Smooth muscle cell (in vitro differentiated cells): ENCODE results near the gene CRYBG3. TPM values are rescaled to one million over a fixed set of nuclear protein-coding genes. Genes with fewer than 3 reads are reported as not detected.

ENCODE experiments used
- DNase-seq: peaks from one replicate; lab custom pipeline; 2025; ENCODE audit not compliant: unreplicated experiment; lab: John Stamatoyannopoulos, UW
- H2AFZ ChIP-seq: fragments of 200-600 bp; sonication (generic); 2 replicates; pipeline ENCODE4 v1.6.0; 2016; ENCODE audit warnings: antibody characterized with exemption, low read depth, mild to moderate bottlenecking
- H3F3A ChIP-seq: fragments of 200-600 bp; sonication (generic); 2 replicates; pipeline ENCODE4 v1.6.0; 2017; ENCODE audit warnings: antibody characterized with exemption, low read depth
- H3K27ac ChIP-seq: fragments of 200-600 bp; sonication (generic); 2 replicates; pipeline ENCODE4 v1.5.1; 2016; ENCODE audit warnings: low read depth, mild to moderate bottlenecking
- H3K27me3 ChIP-seq: fragments of 200-600 bp; sonication (generic); 2 replicates; pipeline ENCODE4 v1.6.1; 2016; ENCODE audit warnings: low read depth, mild to moderate bottlenecking
- H3K36me3 ChIP-seq: fragments of 200-600 bp; sonication (generic); 2 replicates; pipeline ENCODE4 v1.5.1; 2016; ENCODE audit warnings: low read depth
- H3K4me1 ChIP-seq: fragments of 200-600 bp; sonication (generic); 2 replicates; pipeline ENCODE4 v1.5.1; 2016; ENCODE audit warnings: low read depth
- H3K4me2 ChIP-seq: fragments of 200-600 bp; sonication (generic); 2 replicates; pipeline ENCODE4 v1.6.0; 2016; ENCODE audit warnings: mild to moderate bottlenecking
- H3K4me3 ChIP-seq: fragments of 200-600 bp; sonication (generic); 2 replicates; pipeline ENCODE4 v1.5.1; 2016; ENCODE audit warnings: mild to moderate bottlenecking
- H3K79me2 ChIP-seq: fragments of 200-600 bp; sonication (generic); 2 replicates; pipeline ENCODE4 v1.6.0; 2016; ENCODE audit warnings: low read depth, mild to moderate bottlenecking
- H3K9ac ChIP-seq: fragments of 200-600 bp; sonication (generic); 2 replicates; pipeline ENCODE4 v1.6.0; 2016; ENCODE audit warnings: low read depth
- H3K9me3 ChIP-seq: fragments of 200-600 bp; sonication (generic); replicated peaks from 2 replicates; pipeline ENCODE4 v1.5.1; 2016; ENCODE audit warnings: low read depth
- H4K20me1 ChIP-seq: fragments of 200-600 bp; sonication (generic); 2 replicates; pipeline ENCODE4 v1.6.0; 2016; ENCODE audit warnings: low read depth
- CTCF ChIP-seq: fragments of 200-600 bp; sonication (generic); IDR thresholded peaks from 2 replicates; pipeline ENCODE4 v1.5.1; 2017; ENCODE audit warnings: borderline replicate concordance, mild to moderate bottlenecking, antibody characterized with exemption; ENCODE audit not compliant: insufficient read depth, poor library complexity, severe bottlenecking
- WGBS: methylation state at CpG from one replicate; pipeline ENCODE4 v1.1.7; 2016; ENCODE audit warnings: low lambda C conversion rate; 5-methylcytosine and 5-hydroxymethylcytosine counted together
- polyA plus RNA-seq: library from polyadenylated mRNA; unstranded; fragments of >200 nt; fragmentation: Nextera tagmentation; extraction: Ambion mirVana; gene quantifications from 2 replicates; pipeline ENCODE4 v1.2.1, GENCODE V29; 2016
- total RNA-seq: library from RNA; depleted of rRNA; stranded (reverse); fragments of >200 nt; gene quantifications from 2 replicates; pipeline ENCODE4 v1.2.3, GENCODE V29; 2014

The CRYBG3 gene
- total and polyA plus RNA-seq, 2 experiments from 2014 or later: 1.5 to 17.0 TPM

- H3K9ac ChIP-seq: no peak overlapping the region
- H3F3A ChIP-seq: no peaks in the 10 kb centered on the region
- WGBS: 96% methylated on average over 1 of the region's 1 CpG
- TF ChIP-seq CTCF: no peak
- peaks cover 9% of the 10 kb centered on the region for H3K79me2 ChIP-seq
- H3K27ac ChIP-seq: no peak overlapping the region
- H3K27me3 ChIP-seq: peaks cover 5% of the 10 kb centered on the region
- H2AFZ ChIP-seq: no peak overlapping the region
- no peaks in the 10 kb centered on the region for H3K9me3 ChIP-seq
- H3K4me2 ChIP-seq: no peak overlapping the region
- H3K4me1 ChIP-seq: peaks cover 7% of the 10 kb centered on the region
- H4K20me1 ChIP-seq: peaks cover 55% of the 10 kb centered on the region
- H3K4me3 ChIP-seq: no peak overlapping the region
- H3K36me3 ChIP-seq: no peaks in the 10 kb centered on the region
- DNase-seq: no peak
Observed at GRCh38 chr3:97825101-97825500, 3.3 kb downstream of the CRYBG3 start.

GRCh38 chr3:97827741-97828471, 6.1 kb downstream of the CRYBG3 start:
- Histone ChIP-seq H3K27ac (no peak overlapping the region), H3K4me2 (no peak overlapping the region), H3K9me3 (no peaks in the 10 kb centered on the region), H3K9ac (no peak overlapping the region), H3F3A (no peaks in the 10 kb centered on the region), H3K4me3 (no peak overlapping the region), H3K36me3 (no peaks in the 10 kb centered on the region), H3K4me1 (peaks cover 6% of the 10 kb centered on the region), H3K79me2 (peaks cover 7% of the 10 kb centered on the region), H4K20me1 (peaks cover 61% of the 10 kb centered on the region), H2AFZ (no peak overlapping the region), H3K27me3 (no peaks in the 10 kb centered on the region)
- TF ChIP-seq CTCF: no peak
- 71% methylated on average over 2 of the region's 2 CpGs for WGBS
- no peak for DNase-seq

GRCh38 chr3:97829198-97829597, 7.4 kb downstream of the CRYBG3 start:
- Histone ChIP-seq H3K79me2 (peaks cover 3% of the 10 kb centered on the region), H3K9me3 (no peaks in the 10 kb centered on the region)

More at GRCh38 chr3:97829198-97829597, 7.4 kb downstream of the CRYBG3 start:
- no peak overlapping the region for H3K9ac ChIP-seq
- H3K36me3 ChIP-seq: no peaks in the 10 kb centered on the region
- no peak for DNase-seq
- H3F3A ChIP-seq: no peaks in the 10 kb centered on the region
- H2AFZ ChIP-seq: no peak overlapping the region
- 94% methylated on average over 2 of the region's 2 CpGs for WGBS
- peaks cover 57% of the 10 kb centered on the region for H4K20me1 ChIP-seq
- H3K27ac ChIP-seq: no peak overlapping the region
- no peak overlapping the region for H3K4me2 ChIP-seq
- H3K4me1 ChIP-seq: no peaks in the 10 kb centered on the region
- TF ChIP-seq CTCF: no peak
- no peaks in the 10 kb centered on the region for H3K27me3 ChIP-seq
- no peak overlapping the region for H3K4me3 ChIP-seq
